PC-9 (cell line): ENCODE data around the gene SUFU. TPM values are rescaled to one million over a fixed set of nuclear protein-coding genes. Genes with fewer than 3 reads are reported as not detected.

Experiments
- BruUV-seq: library from RNA; stranded (reverse); fragments of 400-500 nt; replicated peaks from 2 replicates; lab custom pipeline; 2021; lab: Mats Ljungman, UMichigan
- CTCF ChIA-PET: fragments of 300-600 bp; sonication (Branson Sonifier 250); formaldehyde crosslinking; loops from one replicate; lab custom pipeline; 2022; ENCODE audit warnings: antibody characterized with exemption; lab: Charles Lee
- POLR2A ChIA-PET: fragments of 300-600 bp; sonication (Branson Sonifier 250); formaldehyde crosslinking; loops from one replicate; lab custom pipeline; 2022; ENCODE audit warnings: antibody characterized with exemption; ENCODE audit not compliant: unreplicated experiment; lab: Charles Lee
- DNase-seq, 2 experiments: peaks; one replicate each; pipeline versions ENCODE4 v3.0.0 to v3.0.0-alpha.2; 2015 to 2022; ENCODE audit warnings: mixed read lengths in 1 of 2
- H2AFZ ChIP-seq: fragments of 200-600 bp; sonication (generic); 2 replicates; pipeline ENCODE4 v1.8.1; 2017; ENCODE audit warnings: antibody characterized with exemption
- H3F3A ChIP-seq: fragments of 200-600 bp; sonication (generic); 2 replicates; pipeline ENCODE4 v1.8.1; 2017; ENCODE audit warnings: antibody characterized with exemption, mild to moderate bottlenecking, low read depth; ENCODE audit not compliant: insufficient read depth
- H3K27ac ChIP-seq: fragments of 200-600 bp; sonication (generic); 2 replicates; pipeline ENCODE4 v1.6.1; 2016; ENCODE audit warnings: mixed run types
- H3K27me3 ChIP-seq: fragments of 200-600 bp; sonication (generic); 2 replicates; pipeline ENCODE4 v1.6.1; 2016; ENCODE audit warnings: low read depth, mixed run types; ENCODE audit not compliant: insufficient read depth
- H3K36me3 ChIP-seq: fragments of 200-600 bp; sonication (generic); 2 replicates; pipeline ENCODE4 v1.6.1; 2016; ENCODE audit warnings: low read depth, mixed run types
- H3K4me1 ChIP-seq: fragments of 200-600 bp; sonication (generic); replicated peaks from 2 replicates; pipeline ENCODE4 v1.6.1; 2016; ENCODE audit warnings: mixed run types; ENCODE audit not compliant: insufficient read depth
- H3K4me2 ChIP-seq: fragments of 200-600 bp; sonication (generic); 2 replicates; pipeline ENCODE4 v1.6.1; 2017; ENCODE audit warnings: mixed run types
- H3K4me3 ChIP-seq: fragments of 200-600 bp; sonication (generic); 2 replicates; pipeline ENCODE4 v1.6.1; 2016; ENCODE audit warnings: mixed run types
- H3K79me2 ChIP-seq: fragments of 200-600 bp; sonication (generic); 2 replicates; pipeline ENCODE4 v1.6.1; 2017; ENCODE audit warnings: low read depth, mixed run types
- H3K9me2 ChIP-seq: fragments of 200-600 bp; sonication (generic); 2 replicates; pipeline ENCODE4 v1.8.1; 2017; ENCODE audit warnings: mild to moderate bottlenecking; ENCODE audit not compliant: insufficient read depth
- H3K9me3 ChIP-seq: fragments of 200-600 bp; sonication (generic); 2 replicates; pipeline ENCODE4 v1.8.1; 2016; ENCODE audit warnings: low read depth; ENCODE audit not compliant: insufficient read depth
- H4K20me1 ChIP-seq: fragments of 200-600 bp; sonication (generic); 2 replicates; pipeline ENCODE4 v1.8.1; 2017; ENCODE audit not compliant: insufficient read depth
- EZH2 ChIP-seq: fragments of 200-600 bp; sonication (generic); IDR thresholded peaks from 2 replicates; pipeline ENCODE4 v1.8.0; 2017; ENCODE audit warnings: antibody characterized with exemption, low read depth
- intact Hi-C: fragments of 100-400 bp; cut with micrococcal nuclease; formaldehyde crosslinking; loops from one replicate; pipeline ENCODE4 v1.10.0; 2022; ENCODE audit not compliant: unreplicated experiment
- total RNA-seq: library from RNA; stranded (reverse); gene quantifications from 2 replicates; pipeline ENCODE4 v1.2.3, GENCODE V29; 2021
- TF ChIP-seq, protein P1 (sequence below): fragments of 200-600 bp; sonication (generic); conservative IDR thresholded peaks from 2 replicates; pipeline ENCODE4 v1.6.1; 2017; ENCODE audit warnings: mixed run types, antibody characterized with exemption, mild to moderate bottlenecking, moderate library complexity

Gene SUFU
- total RNA-seq, 1 experiment from 2014 or later = 20.2 TPM

GRCh38 chr10:102674566-102674965 lies 170.8 kb downstream of the SUFU start:
- peaks cover 5% of the 10 kb centered on the region; the same call in 1 of the 2 replicates for H3K4me1 ChIP-seq
- no peaks in the 10 kb centered on the region for H4K20me1 ChIP-seq
- no peak for TF ChIP-seq EZH2
- TF ChIP-seq, protein P1, sequence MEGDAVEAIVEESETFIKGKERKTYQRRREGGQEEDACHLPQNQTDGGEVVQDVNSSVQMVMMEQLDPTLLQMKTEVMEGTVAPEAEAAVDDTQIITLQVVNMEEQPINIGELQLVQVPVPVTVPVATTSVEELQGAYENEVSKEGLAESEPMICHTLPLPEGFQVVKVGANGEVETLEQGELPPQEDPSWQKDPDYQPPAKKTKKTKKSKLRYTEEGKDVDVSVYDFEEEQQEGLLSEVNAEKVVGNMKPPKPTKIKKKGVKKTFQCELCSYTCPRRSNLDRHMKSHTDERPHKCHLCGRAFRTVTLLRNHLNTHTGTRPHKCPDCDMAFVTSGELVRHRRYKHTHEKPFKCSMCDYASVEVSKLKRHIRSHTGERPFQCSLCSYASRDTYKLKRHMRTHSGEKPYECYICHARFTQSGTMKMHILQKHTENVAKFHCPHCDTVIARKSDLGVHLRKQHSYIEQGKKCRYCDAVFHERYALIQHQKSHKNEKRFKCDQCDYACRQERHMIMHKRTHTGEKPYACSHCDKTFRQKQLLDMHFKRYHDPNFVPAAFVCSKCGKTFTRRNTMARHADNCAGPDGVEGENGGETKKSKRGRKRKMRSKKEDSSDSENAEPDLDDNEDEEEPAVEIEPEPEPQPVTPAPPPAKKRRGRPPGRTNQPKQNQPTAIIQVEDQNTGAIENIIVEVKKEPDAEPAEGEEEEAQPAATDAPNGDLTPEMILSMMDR = no peak
- ChIA-PET CTCF (no interaction called here), POLR2A (no interaction called here)
- no peaks in the 10 kb centered on the region for H3F3A ChIP-seq
- no peak overlapping the region for H2AFZ ChIP-seq
- H3K9me2 ChIP-seq = no peaks in the 10 kb centered on the region
- no peak for DNase-seq
- intact Hi-C loops = no loop called here
- H3K79me2 ChIP-seq = no peaks in the 10 kb centered on the region
- no peak overlapping the region for H3K4me2 ChIP-seq
- H3K27me3 ChIP-seq = no peaks in the 10 kb centered on the region
- H3K27ac ChIP-seq = no peak overlapping the region
- H3K4me3 ChIP-seq = no peak overlapping the region
- H3K9me3 ChIP-seq = no peaks in the 10 kb centered on the region
- no peaks in the 10 kb centered on the region for H3K36me3 ChIP-seq
- BruUV-seq = no TSS peak

DNA sequence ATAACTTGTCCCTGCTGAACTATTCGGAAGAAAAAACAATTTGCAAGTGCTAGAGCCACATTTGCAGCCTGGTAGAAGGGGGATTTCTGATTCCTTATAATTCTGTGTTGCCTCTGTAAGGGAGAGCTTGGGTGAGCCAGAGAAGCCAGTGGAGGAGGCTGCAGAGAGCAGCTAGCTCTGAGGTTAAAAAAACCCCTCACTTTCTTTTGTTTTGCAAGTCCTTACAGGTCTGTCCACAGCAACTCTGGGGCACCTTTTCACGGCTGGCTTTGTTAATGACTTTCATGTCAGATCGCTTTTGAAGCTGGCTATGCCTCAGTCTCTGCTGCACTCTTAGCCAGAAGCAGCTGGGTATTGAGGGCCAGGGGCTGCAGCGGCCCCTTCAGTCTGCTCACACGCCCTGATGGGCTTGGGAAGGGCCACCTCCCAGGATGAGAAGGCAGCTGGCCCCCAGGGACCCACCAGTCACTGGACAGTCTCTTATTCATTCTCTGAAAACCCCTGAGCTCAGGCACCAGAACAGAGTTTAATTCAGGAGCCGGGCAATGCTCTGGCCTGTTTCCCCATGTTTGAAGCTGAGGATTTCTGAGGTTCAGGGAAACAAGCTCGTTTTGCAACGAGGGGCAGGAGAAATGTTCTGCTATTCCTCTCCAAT lies 171.4 kb downstream of the SUFU start:
- H3K27me3 ChIP-seq = no peaks in the 10 kb centered on the region
- no peaks in the 10 kb centered on the region for H4K20me1 ChIP-seq
- H3K36me3 ChIP-seq = no peaks in the 10 kb centered on the region
- H3K27ac ChIP-seq = no peak overlapping the region
- no peak for DNase-seq
- no peak overlapping the region for H3K4me3 ChIP-seq
- TF ChIP-seq EZH2 = no peak
- TF ChIP-seq, protein P1 = no peak
- no peaks in the 10 kb centered on the region for H3F3A ChIP-seq
- no peaks in the 10 kb centered on the region for H3K9me3 ChIP-seq
- H3K4me2 ChIP-seq = no peak overlapping the region
- intact Hi-C loops = loop anchor here (5.0 kb wide), 1 partner anchor 52 kb away; no protein-coding TSS in a partner anchor
- no peaks in the 10 kb centered on the region for H3K4me1 ChIP-seq
- no peak overlapping the region for H2AFZ ChIP-seq
- no peaks in the 10 kb centered on the region for H3K79me2 ChIP-seq
- POLR2A ChIA-PET = no interaction called here
- CTCF ChIA-PET = interaction anchor here (1.0 kb wide), 1 partner anchor 445 kb away, joined by 3 read pairs; no protein-coding TSS in a partner anchor
- BruUV-seq = no TSS peak
- no peaks in the 10 kb centered on the region for H3K9me2 ChIP-seq

DNA sequence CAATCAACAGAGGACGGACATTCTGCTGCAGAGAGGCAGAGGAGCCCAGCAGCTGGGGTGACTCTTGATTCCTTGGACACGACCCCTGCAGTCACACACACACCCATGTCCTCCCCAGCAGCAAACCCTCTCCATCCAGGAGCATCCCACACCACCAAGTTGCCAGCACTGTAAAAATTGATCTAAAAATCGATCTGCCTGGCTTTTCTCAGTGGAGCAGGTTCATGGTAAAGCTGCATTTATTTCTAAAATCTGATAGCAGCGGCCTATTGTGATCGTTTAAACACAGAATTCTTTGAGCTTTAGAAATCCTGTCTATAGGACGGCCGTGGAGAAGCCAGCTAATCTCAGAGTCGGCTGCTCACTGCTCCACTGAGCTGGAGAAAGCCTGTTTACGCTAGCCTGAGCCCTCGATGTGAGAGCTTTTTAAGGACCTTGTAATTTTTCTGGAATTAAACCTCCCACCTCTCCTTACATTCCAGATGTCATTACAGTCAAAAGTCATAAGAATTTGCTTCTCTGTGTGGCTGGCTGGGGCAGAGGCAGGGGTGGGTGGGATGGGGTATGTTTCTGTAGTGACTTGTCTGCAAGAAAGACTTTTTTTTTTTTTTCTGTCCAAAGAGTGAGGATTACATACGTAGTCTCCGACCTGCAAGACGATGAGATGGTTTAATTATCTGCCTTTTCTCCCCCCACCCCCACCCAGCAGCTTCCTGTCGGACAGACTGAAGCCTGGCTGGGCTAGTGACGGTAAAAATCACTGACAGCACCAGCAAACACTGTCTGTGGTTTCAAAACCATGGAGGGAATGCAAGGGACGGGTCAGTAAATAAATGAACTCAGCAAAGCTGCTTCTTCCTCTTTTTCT lies 172.1 kb downstream of the SUFU start:
- Histone ChIP-seq H3K79me2 (no peaks in the 10 kb centered on the region), H3K27ac (no peak overlapping the region), H3K4me1 (no peaks in the 10 kb centered on the region), H3K4me2 (no peak overlapping the region), H3K27me3 (no peaks in the 10 kb centered on the region), H3K36me3 (no peaks in the 10 kb centered on the region), H3K9me3 (no peaks in the 10 kb centered on the region), H3K4me3 (no peak overlapping the region), H2AFZ (no peak overlapping the region), H3K9me2 (no peaks in the 10 kb centered on the region), H4K20me1 (no peaks in the 10 kb centered on the region), H3F3A (no peaks in the 10 kb centered on the region)
- ChIA-PET CTCF (interaction anchor here (1.0 kb wide), 1 partner anchor 446 kb away, joined by 3 read pairs; no protein-coding TSS in a partner anchor), POLR2A (interaction anchor here (0.6 to 0.8 kb wide), 2 partner anchors 38 to 372 kb away, joined by 5 to 27 read pairs; no protein-coding TSS in a partner anchor)
- intact Hi-C loops = loop anchor here (5.0 kb wide), 1 partner anchor 51 kb away; no protein-coding TSS in a partner anchor
- TF ChIP-seq, protein P1 = no peak
- TF ChIP-seq EZH2 = no peak
- BruUV-seq = no TSS peak
- DNase-seq = peak in 1 of 2 experiments; percentile 23
